GM12878 (cell line): ENCODE results near the gene POLR3F. TPM values are rescaled to one million over a fixed set of nuclear protein-coding genes. Genes with fewer than 3 reads are reported as not detected.

Source experiments
- CBX3 ChIP-seq: fragments of 200-600 bp; sonication (generic); IDR thresholded peaks from 2 replicates; pipeline ENCODE4 v1.6.1; 2016; ENCODE audit warnings: low read depth, borderline replicate concordance
- ETV6 ChIP-seq, 2 experiments: fragments of 450-650 bp in 1 of 2; IDR thresholded peaks in 1 of 2; conservative IDR thresholded peaks in 1 of 2; 2 replicates each; pipeline ENCODE4 v1.6.1; 2014; ENCODE audit warnings: antibody characterized with exemption in 1 of 2, borderline replicate concordance in 1 of 2, low read depth in 1 of 2, mild to moderate bottlenecking in 1 of 2, moderate library complexity in 1 of 2
- MTA3 ChIP-seq: IDR thresholded peaks from 2 replicates; pipeline ENCODE4 v1.6.1; 2012; ENCODE audit warnings: low read length, inconsistent platforms, borderline replicate concordance
- SREBF2 ChIP-seq: IDR thresholded peaks from 2 replicates; pipeline ENCODE4 v1.6.1; 2012; ENCODE audit warnings: mild to moderate bottlenecking, low read length
- SUZ12 ChIP-seq: fragments of 200-600 bp; sonication (generic); IDR thresholded peaks from one replicate; pipeline ENCODE4 v1.6.1; 2018; ENCODE audit warnings: antibody characterized with exemption, mild to moderate bottlenecking; ENCODE audit not compliant: unreplicated experiment
- ZNF622 ChIP-seq: fragments of 450-650 bp; IDR thresholded peaks from 2 replicates; pipeline ENCODE4 v1.6.1; 2017; ENCODE audit warnings: mild to moderate bottlenecking, inconsistent platforms
- polyA plus RNA-seq, 11 experiments: library from polyadenylated mRNA; depleted of rRNA in 4 of 11; unstranded in 6 of 11; stranded (reverse) in 5 of 11; fragments of >200 nt; fragmentation: Nextera tagmentation in 4 of 11; fragmentation: Illumina TruSeq in 1 of 11; extraction: Ambion mirVana in 4 of 11; extraction: Trizol in 1 of 11; gene quantifications; 1 replicate in 1 of 11; 2 replicates in 10 of 11; pipeline versions ENCODE4 v1.2.1 to v1.2.3, GENCODE V29; 2011 to 2016; ENCODE audit warnings: inconsistent platforms in 2 of 11, missing spikeins in 2 of 11, low read depth in 1 of 11
- total RNA-seq, 4 experiments: library from RNA; depleted of rRNA in 3 of 4; stranded (reverse); fragments of >200 nt in 3 of 4; fragmentation: Illumina TruSeq in 1 of 4; extraction: Trizol in 1 of 4; gene quantifications; 2 replicates each; pipeline versions ENCODE4 v1.2.1 to v1.2.3, GENCODE V29; 2013 to 2021
- TF ChIP-seq, protein P1 (sequence below): fragments of 450-650 bp; IDR thresholded peaks from 2 replicates; pipeline ENCODE4 v1.6.1; 2017; ENCODE audit warnings: mild to moderate bottlenecking
- TF ChIP-seq, protein P2 (sequence below): fragments of 450-650 bp; formaldehyde crosslinking; IDR thresholded peaks from 2 replicates; pipeline ENCODE4 v1.4.0; 2022; ENCODE audit warnings: mild to moderate bottlenecking, moderate library complexity
- TF ChIP-seq, protein P3 (sequence below): fragments of 450-650 bp; formaldehyde crosslinking; IDR thresholded peaks from 2 replicates; pipeline ENCODE4 v1.5.0; 2022; ENCODE audit warnings: mild to moderate bottlenecking, missing genetic modification characterization
- TF ChIP-seq, protein P4 (sequence below): fragments of 450-650 bp; IDR thresholded peaks from 2 replicates; pipeline ENCODE4 v1.6.1; 2017; ENCODE audit warnings: mild to moderate bottlenecking, moderate library complexity
- TF ChIP-seq, protein P5 (sequence below): fragments of 450-650 bp; IDR thresholded peaks from 2 replicates; pipeline ENCODE4 v1.6.1; 2017; ENCODE audit warnings: borderline replicate concordance

Gene POLR3F
- total and polyA plus RNA-seq, 10 of the 15 experiments (the other 5 are each of a cell fraction or from before 2014, with no cell fraction given): 8.7 to 18.1 (median 12.6) TPM

DNA sequence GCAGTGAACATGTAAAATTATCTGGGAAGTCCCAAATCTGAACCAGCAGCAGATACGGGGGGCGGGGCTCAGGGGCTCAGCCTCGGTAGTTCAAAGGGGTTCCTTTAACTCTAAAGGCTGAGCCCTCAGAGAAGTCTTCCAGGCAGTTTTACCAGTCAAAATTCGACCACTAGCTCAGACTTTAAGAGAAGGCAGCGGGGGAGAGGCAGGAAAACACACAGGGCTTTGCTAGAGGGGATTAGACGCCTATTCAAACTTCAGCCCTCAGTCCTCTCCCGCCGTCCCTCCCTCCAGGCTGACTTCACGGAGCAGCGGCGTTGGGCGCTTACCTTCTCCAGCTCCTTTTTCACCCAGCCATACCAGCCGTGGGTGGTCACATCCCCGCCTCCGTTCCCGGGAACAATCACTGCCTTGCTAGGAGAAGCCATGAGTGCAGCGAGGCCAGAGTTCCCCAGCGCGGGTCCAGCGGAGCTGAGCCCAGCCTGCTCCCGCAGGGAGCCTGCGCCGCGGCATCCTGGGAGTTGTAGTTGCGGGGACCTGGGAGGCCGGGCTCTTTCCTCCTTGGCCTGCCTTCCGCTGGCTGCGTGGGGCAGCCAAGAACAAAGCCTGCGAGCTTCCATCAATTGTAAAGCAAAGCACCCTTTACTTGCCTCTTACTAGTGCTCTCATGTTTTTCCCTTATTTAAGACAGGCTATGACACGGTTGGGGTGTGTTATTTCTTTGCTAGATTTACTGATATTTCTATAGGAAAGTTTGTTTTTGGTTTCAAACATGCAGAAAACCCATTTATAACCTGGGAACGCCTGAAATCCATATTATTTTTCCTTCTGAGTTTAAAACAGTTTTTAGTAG lies 29.8 kb downstream of the POLR3F start, which contains the start of gene RBBP9 (continued):
- TF ChIP-seq ZNF622 (no peak), ETV6 (conservative IDR thresholded peaks at IDR 0.05 in 1 of 2, IDR thresholded peaks at IDR 0.05 in 1 of 2; ENCODE audit: borderline replicate concordance in 1 of 2, low read depth in 1 of 2) (no peak), SREBF2 (no peak), CBX3 (no peak), MTA3 (no peak), SUZ12 (no peak)
- TF ChIP-seq, protein P1, sequence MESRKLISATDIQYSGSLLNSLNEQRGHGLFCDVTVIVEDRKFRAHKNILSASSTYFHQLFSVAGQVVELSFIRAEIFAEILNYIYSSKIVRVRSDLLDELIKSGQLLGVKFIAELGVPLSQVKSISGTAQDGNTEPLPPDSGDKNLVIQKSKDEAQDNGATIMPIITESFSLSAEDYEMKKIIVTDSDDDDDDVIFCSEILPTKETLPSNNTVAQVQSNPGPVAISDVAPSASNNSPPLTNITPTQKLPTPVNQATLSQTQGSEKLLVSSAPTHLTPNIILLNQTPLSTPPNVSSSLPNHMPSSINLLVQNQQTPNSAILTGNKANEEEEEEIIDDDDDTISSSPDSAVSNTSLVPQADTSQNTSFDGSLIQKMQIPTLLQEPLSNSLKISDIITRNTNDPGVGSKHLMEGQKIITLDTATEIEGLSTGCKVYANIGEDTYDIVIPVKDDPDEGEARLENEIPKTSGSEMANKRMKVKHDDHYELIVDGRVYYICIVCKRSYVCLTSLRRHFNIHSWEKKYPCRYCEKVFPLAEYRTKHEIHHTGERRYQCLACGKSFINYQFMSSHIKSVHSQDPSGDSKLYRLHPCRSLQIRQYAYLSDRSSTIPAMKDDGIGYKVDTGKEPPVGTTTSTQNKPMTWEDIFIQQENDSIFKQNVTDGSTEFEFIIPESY: no peak
- TF ChIP-seq, protein P2, sequence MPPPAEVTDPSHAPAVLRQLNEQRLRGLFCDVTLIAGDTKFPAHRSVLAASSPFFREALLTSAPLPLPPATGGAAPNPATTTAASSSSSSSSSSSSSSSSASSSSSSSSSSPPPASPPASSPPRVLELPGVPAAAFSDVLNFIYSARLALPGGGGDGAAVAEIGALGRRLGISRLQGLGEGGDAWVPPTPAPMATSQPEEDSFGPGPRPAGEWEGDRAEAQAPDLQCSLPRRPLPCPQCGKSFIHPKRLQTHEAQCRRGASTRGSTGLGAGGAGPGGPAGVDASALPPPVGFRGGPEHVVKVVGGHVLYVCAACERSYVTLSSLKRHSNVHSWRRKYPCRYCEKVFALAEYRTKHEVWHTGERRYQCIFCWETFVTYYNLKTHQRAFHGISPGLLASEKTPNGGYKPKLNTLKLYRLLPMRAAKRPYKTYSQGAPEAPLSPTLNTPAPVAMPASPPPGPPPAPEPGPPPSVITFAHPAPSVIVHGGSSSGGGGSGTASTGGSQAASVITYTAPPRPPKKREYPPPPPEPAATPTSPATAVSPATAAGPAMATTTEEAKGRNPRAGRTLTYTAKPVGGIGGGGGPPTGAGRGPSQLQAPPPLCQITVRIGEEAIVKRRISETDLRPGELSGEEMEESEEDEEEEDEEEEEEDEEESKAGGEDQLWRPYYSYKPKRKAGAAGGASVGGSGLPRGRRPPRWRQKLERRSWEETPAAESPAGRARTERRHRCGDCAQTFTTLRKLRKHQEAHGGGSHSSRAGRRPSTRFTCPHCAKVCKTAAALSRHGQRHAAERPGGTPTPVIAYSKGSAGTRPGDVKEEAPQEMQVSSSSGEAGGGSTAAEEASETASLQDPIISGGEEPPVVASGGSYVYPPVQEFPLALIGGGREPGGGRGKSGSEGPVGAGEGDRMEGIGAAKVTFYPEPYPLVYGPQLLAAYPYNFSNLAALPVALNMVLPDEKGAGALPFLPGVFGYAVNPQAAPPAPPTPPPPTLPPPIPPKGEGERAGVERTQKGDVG (CRISPR knock-in tag): no peak
- TF ChIP-seq, protein P3, sequence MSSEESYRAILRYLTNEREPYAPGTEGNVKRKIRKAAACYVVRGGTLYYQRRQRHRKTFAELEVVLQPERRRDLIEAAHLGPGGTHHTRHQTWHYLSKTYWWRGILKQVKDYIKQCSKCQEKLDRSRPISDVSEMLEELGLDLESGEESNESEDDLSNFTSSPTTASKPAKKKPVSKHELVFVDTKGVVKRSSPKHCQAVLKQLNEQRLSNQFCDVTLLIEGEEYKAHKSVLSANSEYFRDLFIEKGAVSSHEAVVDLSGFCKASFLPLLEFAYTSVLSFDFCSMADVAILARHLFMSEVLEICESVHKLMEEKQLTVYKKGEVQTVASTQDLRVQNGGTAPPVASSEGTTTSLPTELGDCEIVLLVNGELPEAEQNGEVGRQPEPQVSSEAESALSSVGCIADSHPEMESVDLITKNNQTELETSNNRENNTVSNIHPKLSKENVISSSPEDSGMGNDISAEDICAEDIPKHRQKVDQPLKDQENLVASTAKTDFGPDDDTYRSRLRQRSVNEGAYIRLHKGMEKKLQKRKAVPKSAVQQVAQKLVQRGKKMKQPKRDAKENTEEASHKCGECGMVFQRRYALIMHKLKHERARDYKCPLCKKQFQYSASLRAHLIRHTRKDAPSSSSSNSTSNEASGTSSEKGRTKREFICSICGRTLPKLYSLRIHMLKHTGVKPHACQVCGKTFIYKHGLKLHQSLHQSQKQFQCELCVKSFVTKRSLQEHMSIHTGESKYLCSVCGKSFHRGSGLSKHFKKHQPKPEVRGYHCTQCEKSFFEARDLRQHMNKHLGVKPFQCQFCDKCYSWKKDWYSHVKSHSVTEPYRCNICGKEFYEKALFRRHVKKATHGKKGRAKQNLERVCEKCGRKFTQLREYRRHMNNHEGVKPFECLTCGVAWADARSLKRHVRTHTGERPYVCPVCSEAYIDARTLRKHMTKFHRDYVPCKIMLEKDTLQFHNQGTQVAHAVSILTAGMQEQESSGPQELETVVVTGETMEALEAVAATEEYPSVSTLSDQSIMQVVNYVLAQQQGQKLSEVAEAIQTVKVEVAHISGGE (CRISPR knock-in tag): no peak
- TF ChIP-seq, protein P4, sequence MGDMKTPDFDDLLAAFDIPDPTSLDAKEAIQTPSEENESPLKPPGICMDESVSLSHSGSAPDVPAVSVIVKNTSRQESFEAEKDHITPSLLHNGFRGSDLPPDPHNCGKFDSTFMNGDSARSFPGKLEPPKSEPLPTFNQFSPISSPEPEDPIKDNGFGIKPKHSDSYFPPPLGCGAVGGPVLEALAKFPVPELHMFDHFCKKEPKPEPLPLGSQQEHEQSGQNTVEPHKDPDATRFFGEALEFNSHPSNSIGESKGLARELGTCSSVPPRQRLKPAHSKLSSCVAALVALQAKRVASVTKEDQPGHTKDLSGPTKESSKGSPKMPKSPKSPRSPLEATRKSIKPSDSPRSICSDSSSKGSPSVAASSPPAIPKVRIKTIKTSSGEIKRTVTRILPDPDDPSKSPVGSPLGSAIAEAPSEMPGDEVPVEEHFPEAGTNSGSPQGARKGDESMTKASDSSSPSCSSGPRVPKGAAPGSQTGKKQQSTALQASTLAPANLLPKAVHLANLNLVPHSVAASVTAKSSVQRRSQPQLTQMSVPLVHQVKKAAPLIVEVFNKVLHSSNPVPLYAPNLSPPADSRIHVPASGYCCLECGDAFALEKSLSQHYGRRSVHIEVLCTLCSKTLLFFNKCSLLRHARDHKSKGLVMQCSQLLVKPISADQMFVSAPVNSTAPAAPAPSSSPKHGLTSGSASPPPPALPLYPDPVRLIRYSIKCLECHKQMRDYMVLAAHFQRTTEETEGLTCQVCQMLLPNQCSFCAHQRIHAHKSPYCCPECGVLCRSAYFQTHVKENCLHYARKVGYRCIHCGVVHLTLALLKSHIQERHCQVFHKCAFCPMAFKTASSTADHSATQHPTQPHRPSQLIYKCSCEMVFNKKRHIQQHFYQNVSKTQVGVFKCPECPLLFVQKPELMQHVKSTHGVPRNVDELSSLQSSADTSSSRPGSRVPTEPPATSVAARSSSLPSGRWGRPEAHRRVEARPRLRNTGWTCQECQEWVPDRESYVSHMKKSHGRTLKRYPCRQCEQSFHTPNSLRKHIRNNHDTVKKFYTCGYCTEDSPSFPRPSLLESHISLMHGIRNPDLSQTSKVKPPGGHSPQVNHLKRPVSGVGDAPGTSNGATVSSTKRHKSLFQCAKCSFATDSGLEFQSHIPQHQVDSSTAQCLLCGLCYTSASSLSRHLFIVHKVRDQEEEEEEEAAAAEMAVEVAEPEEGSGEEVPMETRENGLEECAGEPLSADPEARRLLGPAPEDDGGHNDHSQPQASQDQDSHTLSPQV: no peak
- TF ChIP-seq, protein P5, sequence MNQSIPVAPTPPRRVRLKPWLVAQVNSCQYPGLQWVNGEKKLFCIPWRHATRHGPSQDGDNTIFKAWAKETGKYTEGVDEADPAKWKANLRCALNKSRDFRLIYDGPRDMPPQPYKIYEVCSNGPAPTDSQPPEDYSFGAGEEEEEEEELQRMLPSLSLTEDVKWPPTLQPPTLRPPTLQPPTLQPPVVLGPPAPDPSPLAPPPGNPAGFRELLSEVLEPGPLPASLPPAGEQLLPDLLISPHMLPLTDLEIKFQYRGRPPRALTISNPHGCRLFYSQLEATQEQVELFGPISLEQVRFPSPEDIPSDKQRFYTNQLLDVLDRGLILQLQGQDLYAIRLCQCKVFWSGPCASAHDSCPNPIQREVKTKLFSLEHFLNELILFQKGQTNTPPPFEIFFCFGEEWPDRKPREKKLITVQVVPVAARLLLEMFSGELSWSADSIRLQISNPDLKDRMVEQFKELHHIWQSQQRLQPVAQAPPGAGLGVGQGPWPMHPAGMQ: no peak
